H1 (cell line): ENCODE data around the gene HDLBP. TPM values are rescaled to one million over a fixed set of nuclear protein-coding genes. Genes with fewer than 3 reads are reported as not detected.

Source experiments
- CTCF ChIA-PET: fragments of 300-600 bp; sonication (Branson Sonifier 250); formaldehyde crosslinking; loops from one replicate; lab custom pipeline; 2021; ENCODE audit not compliant: partially characterized antibody; lab: Charles Lee
- POLR2A ChIA-PET: fragments of 300-600 bp; sonication (Branson Sonifier 250); formaldehyde crosslinking; loops from one replicate; lab custom pipeline; 2021; ENCODE audit warnings: inconsistent platforms; ENCODE audit not compliant: partially characterized antibody; lab: Charles Lee
- DNase-seq, 2 experiments: peaks; one replicate each; pipeline versions ENCODE4 v3.0.0 to v3.0.0-alpha.2; 2010 to 2022; ENCODE audit warnings: low spot score in 2 of 2, low read depth in 1 of 2, mixed read lengths in 1 of 2
- FAIRE-seq: peaks from 2 replicates; lab custom pipeline; 2011; peaks lifted over from hg19 to GRCh38; lab: Jason Lieb, UNC
- H2AFZ ChIP-seq: 2 replicates; pipeline ENCODE4 v1.8.1; 2012; ENCODE audit warnings: low read length, inconsistent platforms
- H2AK5ac ChIP-seq: 2 replicates; pipeline ENCODE4 v1.6.1; 2013; ENCODE audit warnings: low read depth, low read length
- H2BK120ac ChIP-seq: replicated peaks from 2 replicates; pipeline ENCODE3; 2013; ENCODE audit warnings: low read depth, low read length, inconsistent platforms
- H2BK12ac ChIP-seq: 2 replicates; pipeline ENCODE4 v1.6.1; 2013; ENCODE audit warnings: low read depth, low read length
- H2BK15ac ChIP-seq: 2 replicates; pipeline ENCODE4 v1.6.1; 2013; ENCODE audit warnings: low read length
- H2BK20ac ChIP-seq: 2 replicates; pipeline ENCODE4 v1.6.1; 2013; ENCODE audit warnings: low read length
- H2BK5ac ChIP-seq: 2 replicates; pipeline ENCODE4 v1.6.1; 2013; ENCODE audit warnings: low read depth, low read length
- H3K14ac ChIP-seq: 2 replicates; pipeline ENCODE4 v1.6.1; 2013; ENCODE audit warnings: inconsistent platforms; ENCODE audit not compliant: insufficient read length
- H3K18ac ChIP-seq: 2 replicates; pipeline ENCODE4 v1.6.1; 2013; ENCODE audit warnings: low read length; ENCODE audit errors: extremely low read depth
- H3K23ac ChIP-seq: 2 replicates; pipeline ENCODE4 v1.6.1; 2013; ENCODE audit warnings: inconsistent platforms; ENCODE audit not compliant: insufficient read length
- H3K23me2 ChIP-seq: 2 replicates; pipeline ENCODE4 v1.6.1; 2013; ENCODE audit warnings: low read depth, low read length
- H3K27ac ChIP-seq: 2 replicates; pipeline ENCODE4 v1.6.1; 2011; ENCODE audit warnings: low read depth, low read length, inconsistent platforms
- H3K27me3 ChIP-seq, 4 experiments: replicated peaks in 1 of 4; 1 replicate in 1 of 4; 2 replicates in 3 of 4; pipeline versions ENCODE4 v1.6.1 to v1.8.1; 2011 to 2013; ENCODE audit warnings: low read length in 3 of 4, mild to moderate bottlenecking in 3 of 4, inconsistent platforms in 2 of 4, mixed read lengths in 2 of 4, moderate library complexity in 1 of 4; ENCODE audit not compliant: control insufficient read depth in 3 of 4, insufficient read depth in 3 of 4; ENCODE audit errors: extremely low read depth in 1 of 4
- H3K36me3 ChIP-seq, 4 experiments: 2 replicates each; pipeline versions ENCODE4 v1.6.1 to v1.8.1; 2011 to 2013; ENCODE audit warnings: mild to moderate bottlenecking in 4 of 4, low read length in 3 of 4, moderate library complexity in 2 of 4, control low read depth in 1 of 4, inconsistent platforms in 1 of 4; ENCODE audit not compliant: insufficient read depth in 4 of 4, control insufficient read depth in 2 of 4
- H3K4ac ChIP-seq: replicated peaks from 2 replicates; pipeline ENCODE3; 2013; ENCODE audit warnings: low read length, low read depth, mixed read lengths, inconsistent platforms; ENCODE audit not compliant: insufficient read length
- H3K4me1 ChIP-seq, 4 experiments: replicated peaks in 1 of 4; 1 replicate in 1 of 4; 2 replicates in 3 of 4; pipeline versions ENCODE4 v1.6.1 to v1.8.1; 2011 to 2013; ENCODE audit warnings: low read length in 3 of 4, inconsistent platforms in 2 of 4, mixed read lengths in 1 of 4; ENCODE audit not compliant: insufficient read depth in 4 of 4, control insufficient read depth in 3 of 4
- H3K4me2 ChIP-seq, 2 experiments: 2 replicates each; pipeline versions ENCODE4 v1.6.1 to v1.8.1; 2011 to 2013; ENCODE audit warnings: low read depth in 2 of 2, low read length in 2 of 2, control low read depth in 1 of 2, inconsistent platforms in 1 of 2, mild to moderate bottlenecking in 1 of 2; ENCODE audit not compliant: insufficient read depth in 1 of 2
- H3K4me3 ChIP-seq, 4 experiments: fragments of 200-600, 300-600 bp in 1 of 4; sonication (generic), shearing (Covaris generic), sonication (Bioruptor Twin) in 1 of 4; 2 replicates each; pipeline versions ENCODE4 v1.5.1 to v1.8.1; 2011 to 2016; ENCODE audit warnings: low read length in 4 of 4, low read depth in 3 of 4, control low read depth in 2 of 4, inconsistent platforms in 2 of 4, mild to moderate bottlenecking in 2 of 4, mixed read lengths in 1 of 4, moderate library complexity in 1 of 4; ENCODE audit not compliant: insufficient read depth in 2 of 4; ENCODE audit errors: extremely low read depth in 1 of 4
- H3K56ac ChIP-seq: replicated peaks from 2 replicates; pipeline ENCODE3; 2013; ENCODE audit warnings: low read depth, mild to moderate bottlenecking, mixed read lengths, low read length, inconsistent platforms; ENCODE audit not compliant: insufficient read length
- H3K79me1 ChIP-seq: 2 replicates; pipeline ENCODE4 v1.6.1; 2013; ENCODE audit warnings: low read depth, low read length, control low read depth
- H3K79me2 ChIP-seq, 2 experiments: 2 replicates each; pipeline versions ENCODE4 v1.6.1 to v1.8.1; 2012 to 2013; ENCODE audit warnings: low read length in 2 of 2, mild to moderate bottlenecking in 2 of 2, inconsistent platforms in 1 of 2; ENCODE audit not compliant: insufficient read depth in 2 of 2, control insufficient read depth in 1 of 2
- H3K9ac ChIP-seq, 4 experiments: replicated peaks in 1 of 4; 1 replicate in 1 of 4; 2 replicates in 3 of 4; pipeline versions ENCODE4 v1.6.1 to v1.8.1; 2011 to 2013; ENCODE audit warnings: low read depth in 3 of 4, low read length in 3 of 4, control low read depth in 2 of 4, mild to moderate bottlenecking in 2 of 4, moderate library complexity in 2 of 4, inconsistent platforms in 1 of 4; ENCODE audit errors: extremely low read depth in 1 of 4
- H3K9me3 ChIP-seq, 2 experiments: 2 replicates each; pipeline versions ENCODE4 v1.6.1 to v1.8.1; 2012 to 2013; ENCODE audit warnings: mild to moderate bottlenecking in 2 of 2, moderate library complexity in 2 of 2, control low read depth in 1 of 2, inconsistent platforms in 1 of 2, low read depth in 1 of 2, low read length in 1 of 2, mixed read lengths in 1 of 2; ENCODE audit not compliant: insufficient read depth in 2 of 2
- H4K20me1 ChIP-seq, 2 experiments: replicated peaks in 1 of 2; 2 replicates each; pipeline versions ENCODE3 to v1.8.1; 2011 to 2013; ENCODE audit warnings: inconsistent platforms in 2 of 2, low read length in 2 of 2, mild to moderate bottlenecking in 1 of 2; ENCODE audit not compliant: insufficient read depth in 2 of 2, control insufficient read depth in 1 of 2
- H4K5ac ChIP-seq: 2 replicates; pipeline ENCODE4 v1.6.1; 2013; ENCODE audit warnings: low read length, low read depth, mixed read lengths, inconsistent platforms; ENCODE audit not compliant: insufficient read length
- H4K8ac ChIP-seq: 2 replicates; pipeline ENCODE4 v1.8.0; 2013; ENCODE audit warnings: mild to moderate bottlenecking, moderate library complexity, low read length, inconsistent platforms; ENCODE audit not compliant: insufficient read depth; ENCODE audit errors: extremely low read depth
- H4K91ac ChIP-seq: replicated peaks from 2 replicates; pipeline ENCODE3; 2013; ENCODE audit warnings: low read length, mixed read lengths, inconsistent platforms; ENCODE audit not compliant: insufficient read length
- ASH2L ChIP-seq: fragments of 200-600, 300-600 bp; sonication (generic); IDR thresholded peaks from one replicate; pipeline ENCODE4 v1.7.1; 2017; ENCODE audit warnings: low read length
- CHD2 ChIP-seq: IDR thresholded peaks from 2 replicates; pipeline ENCODE4 v1.6.1; 2012; ENCODE audit warnings: low read length, improper control_type of control experiment
- E2F6 ChIP-seq: IDR thresholded peaks from 2 replicates; pipeline ENCODE4 v1.6.1; 2012; ENCODE audit warnings: inconsistent platforms
- EGR1 ChIP-seq: IDR thresholded peaks from 2 replicates; pipeline ENCODE4 v1.6.1; 2011; ENCODE audit warnings: low read depth, low read length, borderline replicate concordance
- FOSL1 ChIP-seq: IDR thresholded peaks from 2 replicates; pipeline ENCODE4 v1.6.1; 2011; ENCODE audit warnings: mild to moderate bottlenecking, low read depth, low read length, moderate library complexity; ENCODE audit not compliant: insufficient read depth
- PHF8 ChIP-seq: fragments of 200-600 bp; sonication (generic); conservative IDR thresholded peaks from 2 replicates; pipeline ENCODE4 v1.7.1; 2012; ENCODE audit warnings: low read depth, mild to moderate bottlenecking, inconsistent platforms, low read length, moderate library complexity
- SIX5 ChIP-seq: IDR thresholded peaks from 2 replicates; pipeline ENCODE4 v1.6.1; 2011; ENCODE audit warnings: mild to moderate bottlenecking, low read depth, low read length
- SP1 ChIP-seq: IDR thresholded peaks from 2 replicates; pipeline ENCODE4 v1.6.1; 2011; ENCODE audit warnings: low read depth, low read length
- WGBS, 2 experiments: shearing (Covaris generic) in 1 of 2; methylation state at CpG; one replicate each; pipeline versions ENCODE4 v1.1.6 to v1.1.7; 2013 to 2015; ENCODE audit warnings: low lambda C conversion rate in 2 of 2, mixed read lengths in 2 of 2, inconsistent platforms in 1 of 2, low coverage in 1 of 2, missing lambda C conversion rate in 1 of 2; ENCODE audit not compliant: insufficient replicate concordance in 2 of 2, insufficient coverage in 1 of 2, insufficient read length in 1 of 2; ENCODE audit errors: extremely low coverage in 1 of 2, missing lambda C conversion rate in 1 of 2; 5-methylcytosine and 5-hydroxymethylcytosine counted together
- polyA plus RNA-seq, 7 experiments: library from polyadenylated mRNA; depleted of rRNA in 3 of 7; stranded (reverse) in 5 of 7; unstranded in 2 of 7; fragments of >200 nt in 5 of 7; fragments of 200-250 nt in 2 of 7; gene quantifications; 1 replicate in 5 of 7; 2 replicates in 1 of 7; 4 replicates in 1 of 7; pipeline versions ENCODE4 v1.2.1 to v1.2.3, GENCODE V29; 2011 to 2013; ENCODE audit warnings: missing spikeins in 2 of 7, mixed read lengths in 2 of 7
- total RNA-seq: library from RNA; stranded (reverse); fragmentation: NEBNext Ultra II Directional; extraction: Animal tissue kit (Norgen Biotek cat#: 25700); gene quantifications from 2 replicates; pipeline ENCODE4 v1.2.1, GENCODE V29; 2021
- TF ChIP-seq, protein P1 (sequence below): IDR thresholded peaks from 2 replicates; pipeline ENCODE4 v1.6.1; 2012; ENCODE audit warnings: inconsistent platforms

Gene HDLBP
- total and polyA plus RNA-seq, 2 of the 8 experiments (the other 6 are each of a cell fraction or from before 2014, with no cell fraction given): 185 to 360 TPM

DNA sequence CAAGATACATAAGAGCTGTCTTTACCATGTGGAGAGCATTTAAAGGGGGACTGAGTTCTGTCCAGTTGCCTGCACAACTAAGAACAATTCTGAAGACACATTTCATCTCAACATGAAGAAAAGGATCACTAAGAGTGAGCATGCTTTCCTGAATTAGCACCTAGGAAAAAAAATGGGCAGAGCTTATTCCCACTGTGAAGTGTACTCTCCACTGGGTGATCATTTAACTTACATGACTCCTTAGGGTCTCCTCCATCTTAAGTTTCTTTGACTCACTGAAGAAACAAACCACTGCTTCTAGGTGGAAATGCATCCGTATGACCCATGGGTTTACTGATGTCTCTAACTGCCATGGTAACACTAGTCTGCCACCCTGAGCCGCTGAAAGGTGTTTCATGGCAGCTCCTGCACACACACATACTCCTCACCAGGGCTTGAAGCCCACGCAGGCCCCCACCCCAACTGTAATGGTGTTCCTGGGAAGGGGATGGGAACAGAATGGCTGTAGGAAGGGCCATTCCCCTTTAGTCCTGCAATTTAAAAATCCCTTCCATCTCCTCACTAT lies 27.1 kb downstream of the HDLBP start:
- H4K20me1 ChIP-seq: peaks cover 7 to 17% of the 10 kb centered on the region in 2 experiments
- H2BK120ac ChIP-seq: no peak overlapping the region
- peaks cover 21% of the 10 kb centered on the region for H3K79me1 ChIP-seq
- H2AFZ ChIP-seq: no peak overlapping the region
- no peak overlapping the region for H3K4me2 ChIP-seq
- H2BK20ac ChIP-seq: no peak overlapping the region
- peaks cover 0 to 2% (median 0%) of the 10 kb centered on the region in 4 experiments; a peak in 2 of 7 replicates for H3K4me1 ChIP-seq
- no peak overlapping the region for H2BK5ac ChIP-seq
- no peak overlapping the region for H3K14ac ChIP-seq
- H4K8ac ChIP-seq: no peak overlapping the region
- no peak overlapping the region for H3K56ac ChIP-seq
- ChIA-PET POLR2A (interaction anchor here (0.6 to 1.4 kb wide), 2 partner anchors 27 to 47 kb away, joined by 3 to 6 read pairs; partner anchors contain the start of genes HDLBP and SEPTIN2), CTCF (interaction anchor here (0.7 to 1.9 kb wide), 2 partner anchors 17 to 98 kb away, joined by 3 to 5 read pairs; no protein-coding TSS in a partner anchor)
- no peak overlapping the region for H4K91ac ChIP-seq
- no peak overlapping the region for H3K18ac ChIP-seq
- no peaks in the 10 kb centered on the region for H3K27me3 ChIP-seq
- H3K23me2 ChIP-seq: no peaks in the 10 kb centered on the region
- H3K27ac ChIP-seq: no peak overlapping the region
- H4K5ac ChIP-seq: no peak overlapping the region
- FAIRE-seq: no peak
- TF ChIP-seq E2F6: no peak
- no peak for TF ChIP-seq SP1
- TF ChIP-seq, protein P1, sequence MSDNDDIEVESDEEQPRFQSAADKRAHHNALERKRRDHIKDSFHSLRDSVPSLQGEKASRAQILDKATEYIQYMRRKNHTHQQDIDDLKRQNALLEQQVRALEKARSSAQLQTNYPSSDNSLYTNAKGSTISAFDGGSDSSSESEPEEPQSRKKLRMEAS: no peak
- TF ChIP-seq PHF8: no peak
- no peak for TF ChIP-seq EGR1
- no peak for TF ChIP-seq CHD2
- TF ChIP-seq SIX5: no peak
- no peak for TF ChIP-seq ASH2L
- TF ChIP-seq FOSL1: no peak
- no peak for DNase-seq
- no peak overlapping the region for H3K23ac ChIP-seq
- no peak overlapping the region for H2BK12ac ChIP-seq
- H3K4ac ChIP-seq: no peak overlapping the region
- H3K79me2 ChIP-seq: peaks cover 12 to 86% of the 10 kb centered on the region in 2 experiments
- H3K4me3 ChIP-seq: no peak overlapping the region
- H3K9ac ChIP-seq: no peak overlapping the region
- WGBS, 2 experiments: 92% methylated on average over 3 of the region's 3 CpGs; no CpG with 5 or more reads in 1 of the 2 experiments
- no peak overlapping the region for H2BK15ac ChIP-seq
- no peak overlapping the region for H2AK5ac ChIP-seq
- H3K9me3 ChIP-seq: no peaks in the 10 kb centered on the region
- H3K36me3 ChIP-seq: no peaks in the 10 kb centered on the region
